Measurements from ENCODE around the gene TCERG1L. TPM values are rescaled to one million over a fixed set of nuclear protein-coding genes. Genes with fewer than 3 reads are reported as not detected.
A peak's percentile ranks its signal among the peaks of the same experiment; 100 is the strongest.

TCERG1L gene
- total and polyA plus RNA-seq, 4 donors: 0.02 to 0.09 (median 0.08) TPM; not detected in 1

- no peak overlapping the region for H3K9ac ChIP-seq (ENCODE audit: insufficient read depth in 1 of 2, low read length in 2 of 2)
- H3K36me3 ChIP-seq (ENCODE audit: control insufficient read depth in 4 of 4, insufficient read depth in 4 of 4, low read length in 4 of 4): no peaks in the 10 kb centered on the region
- H3K4me1 ChIP-seq (ENCODE audit: control insufficient read depth in 5 of 5, insufficient read depth in 5 of 5, low read length in 5 of 5): peaks cover 0 to 5% (median 0%) of the 10 kb centered on the region in 5 donors
- no peak overlapping the region for H3K27ac ChIP-seq (ENCODE audit: low read depth in 1 of 2, low read length in 1 of 2)
- no peak for TF ChIP-seq CTCF (IDR thresholded peaks at IDR 0.05; ENCODE audit: control extremely low read depth, extremely low read depth)
- 88% methylated on average over 2 of the region's 2 CpGs for WGBS, 2 donors
- H3K4me3 ChIP-seq: no peak overlapping the region
- no peaks in the 10 kb centered on the region for H3K27me3 ChIP-seq (ENCODE audit: control insufficient read depth in 3 of 3, insufficient read depth in 3 of 3, low read length in 2 of 3)
- ATAC-seq (ENCODE audit: insufficient read depth, low FRiP score) (no peak), DNase-seq (no peak)
- no peaks in the 10 kb centered on the region for H3K9me3 ChIP-seq (ENCODE audit: control insufficient read depth in 4 of 4, insufficient read depth in 3 of 4, low read length in 3 of 4)
These were observed 99.4 kb downstream of the TCERG1L start for GRCh38 chr10:131211965-131212619.

- peaks cover 0 to 5% (median 0%) of the 10 kb centered on the region in 5 donors for H3K4me1 ChIP-seq (ENCODE audit: control insufficient read depth in 5 of 5, insufficient read depth in 5 of 5, low read length in 5 of 5)
- H3K9ac ChIP-seq (ENCODE audit: insufficient read depth in 1 of 2, low read length in 2 of 2): no peak overlapping the region
- no peak overlapping the region for H3K4me3 ChIP-seq
- H3K9me3 ChIP-seq (ENCODE audit: control insufficient read depth in 4 of 4, insufficient read depth in 3 of 4, low read length in 3 of 4): no peaks in the 10 kb centered on the region
- 68 to 79% methylated on average over 9 of the region's 9 CpGs for WGBS, 2 donors
- no peaks in the 10 kb centered on the region for H3K27me3 ChIP-seq (ENCODE audit: control insufficient read depth in 3 of 3, insufficient read depth in 3 of 3, low read length in 2 of 3)
- ATAC-seq (ENCODE audit: insufficient read depth, low FRiP score) (no peak), DNase-seq (peak; percentile 57 to 71 (median 58))
- H3K36me3 ChIP-seq (ENCODE audit: control insufficient read depth in 4 of 4, insufficient read depth in 4 of 4, low read length in 4 of 4): no peaks in the 10 kb centered on the region
- no peak for TF ChIP-seq CTCF (IDR thresholded peaks at IDR 0.05; ENCODE audit: control extremely low read depth, extremely low read depth)
- no peak overlapping the region for H3K27ac ChIP-seq (ENCODE audit: low read depth in 1 of 2, low read length in 1 of 2)
These were observed 100.0 kb downstream of the TCERG1L start for GRCh38 chr10:131211559-131211958.

GRCh38 chr10:131211146-131211545 is 100.4 kb downstream of the TCERG1L start:
- no peak for TF ChIP-seq CTCF (IDR thresholded peaks at IDR 0.05; ENCODE audit: control extremely low read depth, extremely low read depth)
- Histone ChIP-seq H3K4me3 (no peak overlapping the region), H3K9me3 (ENCODE audit: control insufficient read depth in 4 of 4, insufficient read depth in 3 of 4, low read length in 3 of 4) (no peaks in the 10 kb centered on the region), H3K27me3 (ENCODE audit: control insufficient read depth in 3 of 3, insufficient read depth in 3 of 3, low read length in 2 of 3) (no peaks in the 10 kb centered on the region), H3K9ac (ENCODE audit: insufficient read depth in 1 of 2, low read length in 2 of 2) (no peak overlapping the region), H3K36me3 (ENCODE audit: control insufficient read depth in 4 of 4, insufficient read depth in 4 of 4, low read length in 4 of 4) (no peaks in the 10 kb centered on the region), H3K27ac (ENCODE audit: low read depth in 1 of 2, low read length in 1 of 2) (no peak overlapping the region), H3K4me1 (ENCODE audit: control insufficient read depth in 5 of 5, insufficient read depth in 5 of 5, low read length in 5 of 5) (peaks cover 0 to 5% (median 0%) of the 10 kb centered on the region in 5 donors)
- DNase-seq (no peak), ATAC-seq (ENCODE audit: insufficient read depth, low FRiP score) (no peak)
- 73 to 79% methylated on average over 10 of the region's 10 CpGs for WGBS, 2 donors

GRCh38 chr10:131210181-131210580 is 101.3 kb downstream of the TCERG1L start:
- WGBS, 2 donors: 69 to 79% methylated on average over 3 of the region's 3 CpGs

More at GRCh38 chr10:131210181-131210580, 101.3 kb downstream of the TCERG1L start:
- no peak overlapping the region for H3K9ac ChIP-seq (ENCODE audit: insufficient read depth in 1 of 2, low read length in 2 of 2)
- DNase-seq (no peak), ATAC-seq (ENCODE audit: insufficient read depth, low FRiP score) (no peak)
- TF ChIP-seq CTCF (IDR thresholded peaks at IDR 0.05; ENCODE audit: control extremely low read depth, extremely low read depth): no peak
- H3K27me3 ChIP-seq (ENCODE audit: control insufficient read depth in 3 of 3, insufficient read depth in 3 of 3, low read length in 2 of 3): no peaks in the 10 kb centered on the region
- no peaks in the 10 kb centered on the region for H3K36me3 ChIP-seq (ENCODE audit: control insufficient read depth in 4 of 4, insufficient read depth in 4 of 4, low read length in 4 of 4)
- no peaks in the 10 kb centered on the region for H3K9me3 ChIP-seq (ENCODE audit: control insufficient read depth in 4 of 4, insufficient read depth in 3 of 4, low read length in 3 of 4)
- no peak overlapping the region for H3K27ac ChIP-seq (ENCODE audit: low read depth in 1 of 2, low read length in 1 of 2)
- peaks cover 0 to 5% (median 0%) of the 10 kb centered on the region in 5 donors for H3K4me1 ChIP-seq (ENCODE audit: control insufficient read depth in 5 of 5, insufficient read depth in 5 of 5, low read length in 5 of 5)
- no peak overlapping the region for H3K4me3 ChIP-seq

Measured in lung (tissue), 12 donors.